ENCODE measurements around the gene CELSR1.

Gene CELSR1

DNA sequence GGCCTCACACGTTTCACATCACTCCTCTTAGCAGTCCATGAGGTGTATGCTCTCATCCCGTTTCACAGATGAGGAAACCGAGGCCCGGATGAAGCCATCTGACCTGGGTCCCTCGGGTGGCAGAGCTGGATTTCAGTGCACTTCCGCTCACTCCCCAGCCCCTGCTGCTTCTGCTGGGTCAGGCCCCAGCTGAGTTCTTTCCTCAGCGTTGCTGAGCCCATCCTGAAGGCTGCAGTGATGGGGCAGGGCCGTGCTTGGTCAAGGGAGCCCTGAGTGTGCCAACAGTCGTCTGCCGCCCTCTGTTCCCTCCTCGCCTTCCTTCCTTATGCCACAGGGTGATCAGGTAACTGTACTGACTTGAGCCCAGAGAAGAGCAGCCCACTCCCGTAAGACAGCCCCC, 189.8 kb downstream of the CELSR1 start:
- ChIA-PET CTCF (interaction anchor here (1.0 kb wide), 1 partner anchor 20 kb away, joined by 3 read pairs; no protein-coding TSS in a partner anchor), POLR2A (no interaction called here)
- DNase-seq (ENCODE audit: extremely low spot score), result no peak
- TF ChIP-seq, protein P1, sequence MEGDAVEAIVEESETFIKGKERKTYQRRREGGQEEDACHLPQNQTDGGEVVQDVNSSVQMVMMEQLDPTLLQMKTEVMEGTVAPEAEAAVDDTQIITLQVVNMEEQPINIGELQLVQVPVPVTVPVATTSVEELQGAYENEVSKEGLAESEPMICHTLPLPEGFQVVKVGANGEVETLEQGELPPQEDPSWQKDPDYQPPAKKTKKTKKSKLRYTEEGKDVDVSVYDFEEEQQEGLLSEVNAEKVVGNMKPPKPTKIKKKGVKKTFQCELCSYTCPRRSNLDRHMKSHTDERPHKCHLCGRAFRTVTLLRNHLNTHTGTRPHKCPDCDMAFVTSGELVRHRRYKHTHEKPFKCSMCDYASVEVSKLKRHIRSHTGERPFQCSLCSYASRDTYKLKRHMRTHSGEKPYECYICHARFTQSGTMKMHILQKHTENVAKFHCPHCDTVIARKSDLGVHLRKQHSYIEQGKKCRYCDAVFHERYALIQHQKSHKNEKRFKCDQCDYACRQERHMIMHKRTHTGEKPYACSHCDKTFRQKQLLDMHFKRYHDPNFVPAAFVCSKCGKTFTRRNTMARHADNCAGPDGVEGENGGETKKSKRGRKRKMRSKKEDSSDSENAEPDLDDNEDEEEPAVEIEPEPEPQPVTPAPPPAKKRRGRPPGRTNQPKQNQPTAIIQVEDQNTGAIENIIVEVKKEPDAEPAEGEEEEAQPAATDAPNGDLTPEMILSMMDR (IDR thresholded peaks at IDR 0.05; ENCODE audit: control extremely low read depth, extremely low read depth, low read depth, missing control alignments), result no peak

DNA sequence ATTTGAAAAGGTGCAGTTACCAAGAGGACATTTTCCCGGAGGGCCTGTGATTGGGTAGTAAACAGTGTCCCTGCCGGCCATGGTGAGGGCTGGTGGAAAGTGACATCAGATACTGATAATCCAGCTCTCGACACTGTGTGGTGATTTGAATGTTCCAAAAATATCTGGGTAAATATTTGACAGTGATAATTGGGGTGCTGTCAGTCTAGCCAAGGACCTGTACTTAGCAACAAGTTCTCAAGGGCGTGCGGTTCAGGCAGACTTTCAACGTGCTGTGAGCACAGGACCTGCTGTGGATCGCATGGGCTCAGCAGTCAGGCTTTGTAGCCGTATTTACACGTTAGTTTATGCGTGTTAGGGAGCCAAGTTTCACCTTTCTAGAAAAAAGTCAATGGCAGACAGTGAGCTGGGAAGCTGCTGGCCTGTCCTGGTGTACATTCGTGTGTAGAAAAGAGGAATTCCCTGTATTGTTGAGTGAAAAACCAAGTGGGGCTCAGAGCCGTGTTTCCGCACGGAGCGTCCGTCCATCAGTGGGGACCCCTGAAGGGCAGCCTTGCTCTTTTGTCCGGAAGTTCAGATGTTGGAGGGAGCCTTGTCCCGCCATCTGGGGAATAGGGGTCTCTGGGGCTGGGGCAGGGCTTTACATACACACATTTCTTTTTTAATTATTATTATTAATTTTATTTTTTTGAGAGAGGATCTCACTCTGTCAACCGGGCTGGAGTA, 190.6 kb downstream of the CELSR1 start:
- POLR2A ChIA-PET, result no interaction called here
- TF ChIP-seq, protein P1 (IDR thresholded peaks at IDR 0.05; ENCODE audit: control extremely low read depth, extremely low read depth, low read depth, missing control alignments), result no peak
- CTCF ChIA-PET, result interaction anchor here (1.0 kb wide), 1 partner anchor 21 kb away, joined by 3 read pairs; no protein-coding TSS in a partner anchor

DNA sequence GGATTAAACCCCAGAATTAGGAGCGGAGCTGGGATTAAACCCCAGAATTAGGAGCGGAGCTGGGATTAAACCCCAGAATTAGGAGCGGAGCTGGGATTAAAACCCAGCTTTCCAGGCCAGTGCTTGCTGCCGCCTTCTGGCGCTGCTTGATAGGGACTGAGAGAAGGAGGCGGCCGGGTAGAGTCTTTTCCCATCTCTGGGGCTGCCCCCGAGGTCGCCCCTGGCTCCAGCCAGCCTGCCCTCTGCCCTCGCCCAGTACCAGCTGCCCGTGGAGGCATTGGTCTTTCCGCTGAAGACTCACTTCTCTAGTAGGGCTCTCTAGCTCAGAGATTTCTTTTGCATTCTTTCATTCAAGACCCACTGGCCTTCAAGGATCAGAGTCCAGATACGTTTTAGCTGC, 196.7 kb downstream of the CELSR1 start:
- ChIA-PET CTCF (interaction anchor here (1.0 to 1.3 kb wide), 3 partner anchors 15 to 334 kb away, joined by 4 to 5 read pairs (median 5); no protein-coding TSS in a partner anchor), POLR2A (no interaction called here)
- no peak for DNase-seq (ENCODE audit: extremely low spot score)
- TF ChIP-seq, protein P1 (IDR thresholded peaks at IDR 0.05; ENCODE audit: control extremely low read depth, extremely low read depth, low read depth, missing control alignments), result no peak

More for the DNA sequence above, 190.6 kb downstream of the CELSR1 start:
- DNase-seq (ENCODE audit: extremely low spot score), result no peak

DNA sequence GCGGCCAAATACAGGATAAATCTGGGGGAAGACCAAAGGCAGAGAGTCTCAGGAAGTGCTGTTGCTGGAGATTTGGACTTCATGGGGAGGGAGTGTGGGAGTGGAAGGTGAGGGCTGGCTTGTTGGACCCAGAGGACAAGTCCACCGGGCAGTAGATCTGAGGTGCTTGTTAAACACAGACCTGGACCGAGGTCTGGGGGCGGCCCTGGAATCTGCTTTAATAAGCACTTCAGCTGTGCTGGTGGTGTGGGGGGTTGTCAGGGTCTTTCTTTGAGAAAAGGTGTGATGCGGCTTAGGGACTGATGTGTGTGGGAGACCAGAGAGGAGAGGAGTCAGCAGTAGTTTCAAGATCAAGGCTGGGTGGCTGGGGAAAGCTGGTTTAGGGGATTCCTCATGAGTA, 197.5 kb downstream of the CELSR1 start:
- TF ChIP-seq, protein P1 (IDR thresholded peaks at IDR 0.05; ENCODE audit: control extremely low read depth, extremely low read depth, low read depth, missing control alignments), result no peak
- no peak for DNase-seq (ENCODE audit: extremely low spot score)
- CTCF ChIA-PET, result interaction anchor here (1.0 to 1.3 kb wide), 2 partner anchors 16 to 334 kb away, joined by 4 to 5 read pairs; no protein-coding TSS in a partner anchor
- POLR2A ChIA-PET, result interaction anchor here (0.6 kb wide), 1 partner anchor 13 kb away, joined by 3 read pairs; no protein-coding TSS in a partner anchor

DNA sequence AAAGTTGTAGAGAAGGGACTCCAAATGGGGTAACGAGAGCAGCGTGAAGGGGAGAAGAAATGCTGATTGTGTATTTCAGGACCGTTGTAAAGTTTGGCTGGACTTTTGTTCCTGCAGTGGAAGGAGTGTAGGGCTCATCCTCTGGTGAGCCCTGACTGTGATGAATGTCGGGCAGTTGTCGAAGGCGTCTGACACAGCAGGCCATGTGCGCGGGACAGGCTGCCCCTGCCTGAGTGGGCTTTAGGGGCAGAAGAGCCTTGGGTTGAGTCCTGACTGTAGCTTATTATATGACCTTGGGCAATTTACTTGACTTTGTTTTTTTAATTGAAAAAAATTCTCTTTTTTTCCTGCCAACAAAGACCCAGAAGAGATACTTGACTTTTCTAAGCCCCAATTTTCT, 198.8 kb downstream of the CELSR1 start:
- CTCF ChIA-PET, result interaction anchor here (1.1 kb wide), 1 partner anchor 11 kb away, joined by 3 read pairs; no protein-coding TSS in a partner anchor
- TF ChIP-seq, protein P1 (IDR thresholded peaks at IDR 0.05; ENCODE audit: control extremely low read depth, extremely low read depth, low read depth, missing control alignments), result no peak
- no peak for DNase-seq (ENCODE audit: extremely low spot score)
- POLR2A ChIA-PET, result no interaction called here

DNA sequence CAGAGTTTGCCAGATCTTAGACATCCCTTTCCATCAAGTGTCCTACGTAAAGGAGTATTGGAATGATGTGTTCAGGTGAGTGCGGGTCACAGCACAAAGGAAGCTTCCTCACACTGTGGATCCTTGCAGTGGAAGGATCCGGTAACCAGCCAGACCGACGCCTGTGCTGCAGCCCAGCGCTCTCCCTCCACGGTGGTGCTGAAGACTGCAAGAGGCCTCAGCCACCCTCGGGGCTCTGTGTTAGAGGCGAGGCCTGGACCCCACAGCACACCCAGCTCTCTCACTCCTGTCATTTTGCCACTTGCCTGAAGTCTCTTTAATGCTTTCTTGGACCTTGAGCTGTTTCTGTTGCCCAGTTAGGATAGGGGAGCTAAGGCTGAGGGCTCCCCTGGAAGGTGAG, 199.6 kb downstream of the CELSR1 start:
- ChIA-PET CTCF (interaction anchor here (0.6 kb wide), 1 partner anchor 226 kb away, joined by 3 read pairs; no protein-coding TSS in a partner anchor), POLR2A (no interaction called here)
- TF ChIP-seq, protein P1 (IDR thresholded peaks at IDR 0.05; ENCODE audit: control extremely low read depth, extremely low read depth, low read depth, missing control alignments), result no peak
- DNase-seq (ENCODE audit: extremely low spot score), result no peak

Measured in GM10248 (cell line).